AG09309 (cell line): ENCODE results near the gene CEL.
"Not testable (repeated sequence)": the region's sequence is repeated elsewhere in the genome, so short reads cannot be mapped to it uniquely, and the experiment has no call there.

Source experiments
- DNase-seq: peaks from one replicate; pipeline ENCODE4 v3.0.0-alpha.2; 2010; ENCODE audit warnings: low read depth
- H3K4me3 ChIP-seq: 2 replicates; pipeline ENCODE4 v1.5.1; 2011; ENCODE audit warnings: mild to moderate bottlenecking, low read depth, low read length, moderate library complexity; ENCODE audit not compliant: control insufficient read depth
- CTCF ChIP-seq: IDR thresholded peaks from 2 replicates; pipeline ENCODE4 v1.5.1; 2011; ENCODE audit warnings: mild to moderate bottlenecking, low read depth, low read length, inconsistent platforms; ENCODE audit not compliant: insufficient read depth, control insufficient read depth; ENCODE audit errors: missing control alignments

Gene CEL

DNA sequence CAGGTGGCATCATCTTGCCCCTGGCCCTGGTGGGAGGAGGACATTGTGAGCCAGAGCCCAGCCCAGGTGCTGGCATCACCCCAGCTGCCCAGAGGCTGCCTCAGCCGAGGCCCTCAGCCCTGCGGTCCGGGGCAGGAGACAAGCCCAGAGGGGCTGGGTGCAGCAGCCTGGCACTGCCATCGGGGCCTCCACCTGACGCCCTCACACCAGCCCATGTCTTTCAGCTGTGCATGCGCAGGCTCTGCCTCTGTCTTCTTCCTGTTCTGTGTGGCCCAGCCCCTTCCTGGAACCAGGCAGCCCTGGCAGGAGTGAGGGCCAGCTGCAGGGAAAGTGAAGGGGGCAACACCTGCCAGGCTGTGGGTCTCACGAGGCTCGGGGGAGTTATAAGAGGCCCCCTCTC is 4.8 kb upstream of the CEL start:
- no peak overlapping the region for H3K4me3 ChIP-seq
- no peak for DNase-seq
- no peak for TF ChIP-seq CTCF

DNA sequence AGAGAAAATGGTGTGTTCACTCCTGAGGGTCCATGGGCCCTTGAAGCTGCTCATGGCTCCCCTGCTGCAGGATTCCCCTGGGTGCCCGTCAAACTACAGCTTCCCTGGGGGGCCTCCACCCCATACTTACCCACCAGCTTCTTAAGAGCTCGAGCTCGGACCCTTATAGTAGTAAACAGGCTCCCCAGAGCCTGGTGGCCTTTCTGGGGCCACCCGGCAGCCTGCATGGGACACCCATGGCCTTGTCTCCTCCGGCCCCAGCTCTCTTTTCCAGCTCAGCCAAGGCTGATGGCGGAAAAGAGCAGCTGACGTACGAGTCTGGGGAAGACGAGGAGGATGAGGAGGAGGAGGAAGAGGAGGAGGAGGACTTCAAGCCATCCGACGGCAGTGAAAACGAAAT is 4.2 kb upstream of the CEL start:
- no peak overlapping the region for H3K4me3 ChIP-seq
- DNase-seq = no peak
- no peak for TF ChIP-seq CTCF

DNA sequence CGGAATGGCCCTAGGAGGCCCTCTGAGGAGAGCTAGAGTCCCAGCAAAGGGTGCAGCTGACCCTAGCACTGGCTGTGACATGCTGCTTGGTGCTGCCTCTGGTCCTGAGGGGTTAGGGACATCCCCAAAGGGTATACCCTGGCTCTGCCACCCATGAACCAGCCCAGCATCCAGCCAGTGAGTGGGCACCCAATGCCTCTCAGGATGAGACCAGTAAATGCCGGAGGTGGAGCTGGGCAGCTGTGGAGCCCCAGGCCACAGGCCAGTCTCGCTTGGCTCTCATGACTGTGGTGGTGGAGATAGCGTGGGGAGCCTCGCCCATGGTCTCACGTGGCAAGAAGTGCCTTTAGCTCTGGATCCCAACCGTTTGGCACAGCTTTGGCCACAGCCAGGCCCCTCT is 3.7 kb upstream of the CEL start:
- no peak for DNase-seq
- TF ChIP-seq CTCF = no peak
- H3K4me3 ChIP-seq = no peak overlapping the region

- no peak overlapping the region for H3K4me3 ChIP-seq
- no peak for TF ChIP-seq CTCF
- no peak for DNase-seq
These were observed 3.0 kb upstream of the CEL start for GRCh38 chr9:133058550-133059320.

DNA sequence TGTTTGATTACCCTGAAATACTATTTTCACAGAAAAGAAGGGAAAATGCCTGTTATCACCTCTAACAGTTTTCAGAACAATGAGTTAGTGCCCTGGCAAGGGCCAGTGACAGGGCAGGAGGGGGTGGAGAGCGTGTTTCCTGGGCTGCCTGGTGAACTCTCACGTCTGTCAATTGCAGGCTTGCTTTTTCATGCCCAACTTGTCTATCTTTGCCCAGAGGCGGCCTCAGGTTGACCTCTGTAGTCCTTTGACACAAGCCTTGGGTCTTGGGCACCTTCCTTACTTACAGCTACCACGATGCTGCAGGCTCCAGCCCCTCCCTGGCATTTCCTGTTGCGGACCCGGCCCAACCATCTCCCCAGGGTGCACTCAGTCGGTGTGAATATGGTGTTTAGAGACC is 2.2 kb upstream of the CEL start:
- no peak for TF ChIP-seq CTCF
- H3K4me3 ChIP-seq = no peak overlapping the region
- no peak for DNase-seq

DNA sequence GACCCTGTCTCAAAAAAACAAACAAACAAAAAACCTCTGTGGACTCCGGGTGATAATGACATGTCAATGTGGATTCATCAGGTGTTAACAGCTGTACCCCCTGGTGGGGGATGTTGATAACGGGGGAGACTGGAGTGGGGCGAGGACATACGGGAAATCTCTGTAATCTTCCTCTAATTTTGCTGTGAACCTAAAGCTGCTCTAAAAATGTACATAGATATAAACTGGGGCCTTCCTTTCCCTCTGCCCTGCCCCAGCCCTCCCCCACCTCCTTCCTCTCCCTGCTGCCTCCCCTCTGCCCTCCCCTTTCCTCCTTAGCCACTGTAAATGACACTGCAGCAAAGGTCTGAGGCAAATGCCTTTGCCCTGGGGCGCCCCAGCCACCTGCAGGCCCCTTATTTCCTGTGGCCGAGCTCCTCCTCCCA is 1.4 kb upstream of the CEL start:
- DNase-seq = no peak
- H3K4me3 ChIP-seq = no peak overlapping the region
- no peak for TF ChIP-seq CTCF

GRCh38 chr9:133061019-133061763 is 590 bp upstream of the CEL start:
- DNase-seq, H3K4me3 ChIP-seq: not testable (repeated sequence)

DNA sequence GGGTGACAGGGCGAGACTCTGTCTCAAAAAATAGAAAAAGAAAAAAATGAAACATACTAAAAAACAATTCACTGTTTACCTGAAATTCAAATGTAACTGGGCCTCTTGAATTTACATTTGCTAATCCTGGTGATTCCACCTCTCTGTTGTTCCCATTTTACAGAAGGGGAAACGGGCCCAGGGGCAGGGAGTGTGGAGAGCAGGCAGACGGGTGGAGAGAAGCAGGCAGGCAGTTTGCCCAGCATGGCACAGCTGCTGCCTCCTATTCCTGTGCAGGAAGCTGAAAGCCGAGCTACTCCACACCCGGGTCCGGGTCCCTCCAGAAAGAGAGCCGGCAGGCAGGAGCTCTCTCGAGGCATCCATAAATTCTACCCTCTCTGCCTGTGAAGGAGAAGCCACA is 788 bp downstream of the CEL start:
- H3K4me3 ChIP-seq, DNase-seq: not testable (repeated sequence)
